Fibroblast of lung (primary cell): ENCODE results near the gene GOLGA6L2.

Experiments used
- CTCF ChIP-seq, 2 donors: IDR thresholded peaks in 1 of 2; conservative IDR thresholded peaks in 1 of 2; 1 replicate in 1 of 2; 2 replicates in 1 of 2; pipeline ENCODE4 v1.5.1; 2011 to 2012; ENCODE audit warnings: low read length in 2 of 2, control low read depth in 1 of 2, inconsistent platforms in 1 of 2, low read depth in 1 of 2, mild to moderate bottlenecking in 1 of 2
- EZH2 ChIP-seq: IDR thresholded peaks from 2 replicates; pipeline ENCODE4 v1.5.1; 2012; ENCODE audit warnings: low read length, control low read depth, mild to moderate bottlenecking; ENCODE audit errors: missing control alignments

- TF ChIP-seq CTCF (conservative IDR thresholded peaks at IDR 0.05 in 1 of 2, IDR thresholded peaks at IDR 0.05 in 1 of 2; ENCODE audit: low read depth in 1 of 2, low read length in 2 of 2) (no peak), EZH2 (no peak)
Observed at GRCh38 chr15:23482228-23482627, 35.2 kb upstream of the GOLGA6L2 start.
